Cortex of kidney (tissue), 1 donor: ENCODE results near the gene SCAF1.

Experiments
- DNase-seq: peaks from one replicate; lab custom pipeline; 2025; lab: John Stamatoyannopoulos, UW

SCAF1 gene

DNA sequence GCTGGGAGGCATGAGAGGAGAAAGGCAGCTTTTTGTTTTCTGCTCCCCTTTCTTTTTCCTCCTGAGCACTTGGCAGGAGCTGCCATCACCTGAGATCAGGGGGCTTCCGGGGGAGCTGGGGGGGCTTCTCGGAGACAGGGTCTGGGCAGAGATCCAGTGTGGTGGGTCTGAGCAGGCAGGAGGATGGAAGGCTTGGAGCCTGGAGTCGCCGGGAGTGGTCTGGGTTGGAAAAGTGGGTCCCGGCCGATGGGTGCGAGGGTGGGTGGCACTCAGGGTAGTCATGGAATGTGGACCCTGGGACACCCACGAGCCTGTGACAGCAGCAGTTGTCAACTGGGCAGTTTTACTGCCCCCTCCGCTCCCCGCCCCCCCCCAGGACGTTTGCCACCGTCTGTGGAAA is 45.1 kb downstream of the SCAF1 start:
- no peak for DNase-seq

DNA sequence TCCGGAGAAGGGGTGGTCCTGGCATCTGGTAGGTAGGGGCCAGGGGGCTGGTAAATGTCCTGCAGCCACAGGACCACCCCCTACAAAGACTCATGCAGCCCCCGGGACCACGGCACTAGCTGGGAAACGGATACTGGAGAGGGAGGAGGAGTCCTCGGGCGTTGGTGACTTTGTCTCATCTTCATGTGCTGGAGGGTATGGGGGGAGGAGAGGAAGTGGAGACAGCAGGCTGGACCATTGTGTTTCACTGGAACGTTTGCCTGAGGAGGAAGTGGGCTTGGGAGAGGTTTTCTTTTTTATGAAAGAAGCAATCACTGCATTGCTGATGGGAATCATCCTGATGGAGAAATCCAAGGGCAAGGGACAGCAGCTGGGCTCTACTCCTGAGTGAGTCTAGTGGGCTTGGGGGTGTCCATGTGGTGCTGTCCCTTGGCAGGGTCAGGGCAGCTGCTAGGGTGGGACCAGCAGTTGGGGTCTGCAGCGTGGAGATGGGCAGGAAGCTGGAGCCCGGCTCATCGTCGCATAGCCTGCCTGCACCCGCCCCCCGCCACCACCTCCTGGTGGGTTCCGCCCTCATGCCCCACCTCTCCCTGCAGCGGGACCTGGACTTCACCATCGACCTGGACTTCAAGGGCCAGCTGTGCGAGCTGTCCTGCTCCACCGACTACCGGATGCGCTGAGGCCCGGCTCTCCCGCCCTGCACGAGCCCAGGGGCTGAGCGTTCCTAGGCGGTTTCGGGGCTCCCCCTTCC is 45.7 kb downstream of the SCAF1 start:
- no peak for DNase-seq

DNA sequence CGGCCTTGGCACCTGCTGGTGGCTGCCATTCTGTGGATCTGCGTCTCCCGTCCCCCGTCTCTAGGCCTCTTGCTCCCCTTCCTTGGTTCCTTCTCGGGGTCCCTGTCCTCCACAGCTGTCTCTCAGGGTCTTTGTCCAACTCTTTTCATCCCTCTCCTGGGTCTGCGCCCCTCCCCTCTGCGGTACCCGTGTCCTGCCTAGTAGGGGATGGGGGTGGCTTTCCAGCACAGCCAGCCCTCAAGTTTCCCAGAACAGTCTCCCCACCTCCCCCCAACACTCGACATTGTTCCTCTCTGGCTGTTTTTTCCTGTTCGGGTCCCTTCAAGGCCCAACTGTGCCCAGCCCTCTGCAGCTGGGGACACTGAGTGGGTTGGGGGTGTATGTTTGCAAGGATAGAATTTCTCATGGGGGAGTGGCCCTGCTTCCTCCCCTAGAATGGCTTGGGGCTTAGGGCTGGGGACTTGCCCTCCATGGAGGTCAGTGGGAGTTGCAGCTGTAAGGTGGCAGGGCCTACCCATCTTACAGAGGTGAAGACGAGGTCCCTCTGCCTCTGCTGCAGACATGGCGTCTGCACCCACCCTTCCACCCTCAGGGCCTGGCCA is 46.6 kb downstream of the SCAF1 start:
- no peak for DNase-seq

DNA sequence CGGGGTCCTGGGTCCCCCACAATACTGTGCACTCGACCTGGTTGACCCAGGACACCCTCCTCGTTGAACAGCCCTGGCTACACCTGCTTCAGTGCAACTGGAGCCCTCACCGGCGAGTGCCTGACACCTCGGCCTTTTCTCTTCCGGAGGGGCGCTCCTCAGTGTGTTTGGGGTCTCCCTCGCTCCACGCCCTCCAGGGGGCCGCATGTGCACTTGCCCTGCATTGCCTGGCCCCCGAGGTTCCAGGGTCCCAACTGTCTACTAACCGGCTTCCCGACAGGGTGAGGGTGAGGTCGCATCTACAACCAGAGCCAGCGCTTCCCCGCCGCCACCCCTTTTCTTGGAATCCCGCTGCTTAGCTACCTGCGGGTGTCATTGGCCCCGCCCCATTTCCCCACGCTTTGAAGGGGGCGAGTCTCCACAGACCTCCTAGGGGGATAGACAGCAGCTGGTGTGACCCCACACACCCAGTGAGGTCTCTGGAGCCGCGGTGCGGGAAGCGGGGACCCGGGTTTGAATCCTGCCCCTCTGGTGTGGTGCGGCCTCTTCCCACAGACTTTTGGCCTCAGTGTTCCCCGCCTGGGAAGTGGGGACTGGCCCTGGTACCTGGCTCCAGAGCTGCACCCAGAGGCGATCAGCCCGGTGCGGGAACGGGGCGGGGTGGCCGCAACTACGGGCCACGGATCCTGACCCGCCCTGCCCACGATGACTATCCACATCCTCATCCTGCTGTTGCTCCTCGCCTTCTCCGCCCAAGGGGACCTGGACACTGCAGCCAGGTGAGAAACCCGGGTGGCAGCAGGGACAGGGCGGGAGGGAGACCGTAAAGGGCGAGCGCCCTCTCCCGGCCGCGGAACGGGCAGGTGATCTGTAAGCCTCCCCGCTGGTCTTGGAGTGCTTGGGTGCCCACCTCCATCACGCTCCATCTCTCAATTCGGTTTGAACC is 47.4 kb downstream of the SCAF1 start, which contains the start of gene ADM5:
Gene ADM5, plus strand, starts transcription at position 462 of the 946 bp plus-strand sequence. Its CDS starts 244 bp downstream, at position 706.
- no peak for DNase-seq

DNA sequence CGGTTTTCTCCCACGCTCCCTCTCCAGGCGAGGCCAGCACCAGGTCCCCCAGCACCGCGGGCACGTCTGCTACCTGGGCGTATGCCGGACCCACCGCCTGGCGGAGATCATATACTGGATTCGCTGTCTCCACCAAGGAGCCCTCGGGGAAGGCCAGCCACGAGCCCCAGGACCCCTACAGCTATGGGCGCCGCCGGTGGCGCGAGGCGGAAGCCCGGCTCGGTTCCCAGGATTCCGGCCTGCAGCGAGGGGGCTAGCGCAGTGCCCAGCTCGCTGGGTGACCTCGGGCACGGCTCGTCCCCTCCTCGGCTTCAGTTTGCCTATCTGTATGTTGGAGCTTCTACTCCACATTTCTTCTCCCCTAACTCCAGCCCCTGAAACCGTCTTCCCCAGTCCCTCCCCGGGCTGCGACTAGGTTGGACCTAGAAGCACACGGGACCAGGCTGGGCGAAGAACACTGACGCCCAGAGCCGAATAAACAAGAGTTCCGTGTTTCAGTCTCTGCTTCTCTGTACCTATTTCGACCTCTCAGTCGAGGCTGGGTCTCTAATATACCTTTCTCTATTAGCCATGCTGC is 48.2 kb downstream of the SCAF1 start:
- DNase-seq = no peak

DNA sequence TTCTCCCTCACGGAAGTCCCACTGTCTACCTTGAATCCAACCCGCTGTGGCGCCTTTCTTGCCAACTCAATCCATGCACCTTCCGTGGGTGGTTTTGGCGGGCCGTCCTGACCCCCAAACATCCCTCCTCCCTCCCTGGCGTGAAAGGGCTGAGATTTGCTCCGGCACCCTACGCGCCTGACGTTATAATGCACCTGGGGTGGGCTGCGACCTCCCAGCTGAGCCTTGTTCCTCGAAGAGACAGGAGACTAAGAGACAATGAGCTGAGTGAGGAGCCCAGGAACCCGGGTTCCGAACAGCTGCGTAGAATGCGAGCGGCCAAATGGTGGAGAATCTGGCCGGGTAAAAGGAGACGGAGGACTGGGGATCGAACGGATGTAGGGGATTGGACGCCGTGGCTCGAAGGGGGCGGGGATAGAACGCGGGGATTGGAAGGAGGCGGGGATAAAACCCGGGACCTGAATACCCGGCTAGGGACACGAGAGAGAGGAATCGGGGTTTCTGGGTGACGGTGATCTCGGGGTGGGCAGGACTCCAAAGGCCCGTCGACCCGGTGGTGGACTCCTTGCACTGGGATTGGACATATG is 48.7 kb downstream of the SCAF1 start, which contains the start of gene CPT1C:
Gene CPT1C, plus strand, starts transcription at position 461 of the 587 bp plus-strand sequence. CDS start 1,137 bp downstream, outside the sequence.
- DNase-seq = no peak

DNA sequence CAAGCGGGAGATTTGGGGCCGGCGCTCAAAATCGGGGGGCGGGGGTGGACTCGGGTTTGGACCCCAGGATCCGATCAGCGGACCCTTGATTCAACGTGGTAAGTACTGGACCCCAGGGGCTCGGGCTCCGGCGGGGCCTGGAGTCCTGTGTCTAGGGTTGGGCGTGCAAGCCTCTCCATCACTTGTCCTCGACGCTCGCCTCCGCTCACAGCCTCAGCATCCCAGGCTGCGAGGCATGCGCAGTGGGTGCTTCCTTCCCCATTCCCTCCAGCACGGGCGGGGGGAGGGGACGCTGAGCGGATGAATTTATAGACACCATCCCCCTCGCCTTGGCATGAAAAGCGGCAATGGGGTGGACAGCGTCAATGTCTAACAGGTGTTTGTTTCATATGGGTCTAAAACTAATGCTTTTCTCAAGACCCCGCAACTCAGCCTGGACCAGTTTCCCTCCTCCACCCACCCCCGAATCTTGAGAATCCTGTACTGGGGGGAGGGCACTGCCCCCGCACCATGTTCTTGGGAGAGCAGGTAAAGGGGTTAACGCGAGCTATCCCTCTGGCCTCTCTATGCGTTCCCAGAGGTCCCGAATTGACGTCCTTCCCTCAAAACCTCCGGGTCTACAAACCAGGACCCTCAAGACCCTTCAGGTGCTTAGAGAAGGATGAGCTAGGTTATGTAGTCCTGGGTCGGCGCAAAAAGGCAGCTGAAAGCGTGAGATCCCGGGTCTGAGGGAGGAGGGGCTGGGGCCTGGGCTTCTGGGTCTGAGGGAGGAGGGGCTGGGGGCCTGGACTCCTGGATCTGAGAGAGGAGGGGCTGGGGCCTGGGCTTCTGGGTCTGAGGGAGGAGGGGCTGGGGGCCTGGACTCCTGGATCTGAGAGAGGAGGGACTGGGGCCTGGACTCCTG is 49.5 kb downstream of the SCAF1 start:
- DNase-seq = no peak

DNA sequence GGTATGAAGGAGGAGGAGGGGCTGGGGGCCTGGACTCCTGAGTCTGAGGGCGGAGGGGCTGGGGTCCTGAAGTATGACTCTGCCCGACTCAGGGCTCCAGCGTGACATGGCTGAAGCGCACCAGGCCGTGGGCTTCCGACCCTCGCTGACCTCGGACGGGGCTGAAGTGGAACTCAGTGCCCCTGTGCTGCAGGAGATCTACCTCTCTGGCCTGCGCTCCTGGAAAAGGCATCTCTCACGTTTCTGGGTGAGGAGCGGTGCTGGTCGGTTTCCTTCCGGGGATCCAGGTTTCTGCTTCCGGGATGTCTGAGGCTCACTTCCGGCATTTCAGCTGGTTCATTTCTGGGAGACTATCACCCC is 50.1 kb downstream of the SCAF1 start:
- no peak for DNase-seq

DNA sequence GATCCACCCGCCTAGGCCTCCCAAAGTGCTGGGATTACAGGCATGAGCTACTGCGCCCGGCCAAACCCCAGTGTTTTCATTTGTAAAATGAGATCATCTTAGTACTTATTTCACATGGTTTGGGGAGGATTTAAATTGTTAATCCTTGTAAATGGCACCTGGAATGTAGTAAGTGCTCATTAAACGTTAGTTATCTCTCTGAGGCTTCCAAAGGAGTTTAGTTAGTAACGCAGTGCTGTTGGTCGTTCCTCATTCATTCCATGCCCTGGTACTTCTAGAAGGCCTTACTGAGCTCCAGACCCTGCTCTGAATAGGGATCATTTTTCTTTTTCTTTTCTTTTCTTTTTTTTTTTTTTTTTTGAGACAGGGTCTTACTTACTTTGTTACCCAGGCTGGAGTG is 54.1 kb downstream of the SCAF1 start:
- no peak for DNase-seq

DNA sequence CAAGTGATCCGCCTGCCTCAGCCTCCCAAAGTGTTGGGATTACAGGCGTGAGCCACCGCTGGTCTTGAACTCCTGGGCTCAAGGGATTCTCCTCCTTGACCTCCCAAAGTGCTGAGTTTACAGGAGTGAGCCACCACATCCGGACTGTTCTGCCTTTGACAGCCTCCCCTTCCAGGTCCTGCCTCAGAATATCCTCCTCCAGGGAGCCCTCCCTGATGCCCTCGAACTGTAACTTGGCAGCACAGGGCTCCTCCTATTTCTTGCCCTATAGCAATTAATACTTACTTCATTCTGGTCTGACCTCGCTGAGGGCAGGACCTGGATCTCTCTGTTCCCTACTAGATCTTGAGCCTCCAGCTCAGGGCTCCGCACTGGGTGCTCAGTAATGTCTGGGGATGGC is 54.9 kb downstream of the SCAF1 start:
- no peak for DNase-seq

DNA sequence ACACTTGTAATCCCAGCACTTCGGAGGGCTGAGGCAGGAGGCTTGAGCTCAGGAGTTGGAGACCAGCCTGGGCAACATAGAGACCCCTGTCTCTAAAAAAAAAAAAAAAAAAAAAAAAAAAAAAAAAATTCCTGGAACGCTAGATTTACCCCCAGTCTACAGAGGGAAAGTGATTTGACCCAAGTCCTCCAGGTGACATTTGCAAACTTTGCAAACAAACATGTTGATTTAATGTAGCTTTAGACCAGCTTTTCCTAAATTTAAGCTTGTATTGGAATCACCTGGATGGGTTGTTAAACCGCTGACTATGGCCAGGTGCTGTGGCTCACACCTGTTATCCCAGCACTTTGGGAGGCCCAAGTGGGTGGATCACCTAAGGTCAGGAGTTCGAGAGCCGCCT is 57.4 kb downstream of the SCAF1 start:
- DNase-seq = no peak

DNA sequence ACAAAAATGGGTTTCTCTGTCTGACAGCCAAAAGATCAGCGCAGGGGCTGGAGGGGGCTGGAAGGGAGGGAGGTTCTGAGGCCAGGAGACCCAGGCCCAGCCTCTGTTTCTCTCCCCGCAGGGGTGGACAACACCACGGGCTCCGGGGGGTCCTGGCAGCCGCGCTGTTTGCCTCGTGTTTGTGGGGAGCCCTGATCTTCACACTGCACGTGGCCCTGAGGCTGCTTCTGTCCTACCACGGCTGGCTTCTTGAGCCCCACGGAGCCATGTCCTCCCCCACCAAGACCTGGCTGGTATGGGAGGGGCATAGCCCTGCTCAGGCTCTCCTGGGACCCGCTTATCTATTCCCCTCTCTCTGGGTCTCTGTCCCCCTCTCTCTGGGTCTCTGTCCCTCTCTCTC is 58.6 kb downstream of the SCAF1 start:
- no peak for DNase-seq

DNA sequence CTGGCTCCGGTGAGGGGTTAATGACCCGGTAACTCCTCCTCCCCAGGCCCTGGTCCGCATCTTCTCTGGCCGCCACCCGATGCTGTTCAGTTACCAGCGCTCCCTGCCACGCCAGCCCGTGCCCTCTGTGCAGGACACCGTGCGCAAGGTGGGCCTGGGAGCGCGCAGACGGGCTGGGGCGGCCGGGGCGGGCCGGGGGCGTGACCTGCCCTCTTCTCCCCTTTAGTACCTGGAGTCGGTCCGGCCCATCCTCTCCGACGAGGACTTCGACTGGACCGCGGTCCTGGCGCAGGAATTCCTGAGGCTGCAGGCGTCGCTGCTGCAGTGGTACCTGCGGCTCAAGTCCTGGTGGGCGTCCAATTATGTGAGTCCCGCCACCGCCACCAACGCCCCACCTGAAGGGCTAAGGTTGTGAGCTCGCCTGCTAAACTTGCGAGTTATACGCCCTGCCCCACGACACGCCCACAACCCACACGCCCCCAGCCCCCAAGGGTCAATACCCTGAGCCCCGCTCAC is 59.3 kb downstream of the SCAF1 start:
- DNase-seq = no peak

DNA sequence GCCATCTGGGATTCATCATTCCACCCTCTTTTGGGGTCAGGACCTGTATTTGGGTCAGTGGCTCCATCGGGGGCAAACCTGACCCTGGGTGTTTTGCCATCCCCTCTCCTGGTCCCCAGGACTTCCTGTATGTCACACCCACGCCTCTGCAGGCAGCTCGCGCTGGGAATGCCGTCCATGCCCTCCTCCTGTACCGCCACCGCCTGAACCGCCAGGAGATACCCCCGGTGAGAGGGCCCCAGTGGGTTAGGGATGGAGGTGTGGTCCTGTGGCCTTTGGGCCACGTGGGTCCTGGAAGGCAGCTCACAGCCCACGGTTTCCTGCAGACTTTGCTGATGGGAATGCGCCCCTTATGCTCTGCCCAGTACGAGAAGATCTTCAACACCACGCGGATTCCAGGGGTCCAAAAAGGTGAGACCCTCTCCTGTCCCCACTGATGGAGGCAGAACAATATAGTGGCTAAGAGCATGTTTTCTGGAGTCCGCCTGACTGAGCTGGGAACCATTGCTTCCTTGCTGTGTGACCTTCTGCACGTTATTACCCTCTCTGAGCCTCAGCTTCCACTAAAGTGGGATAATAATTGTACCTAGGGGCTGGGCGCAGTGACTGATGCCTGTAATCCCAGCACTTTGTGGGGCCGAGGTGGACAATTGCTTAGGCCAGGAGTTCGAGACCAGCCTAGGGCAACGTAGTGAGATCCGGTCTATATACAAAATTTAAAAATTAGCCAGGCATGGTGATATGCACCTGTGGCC is 63.1 kb downstream of the SCAF1 start:
- DNase-seq = no peak

DNA sequence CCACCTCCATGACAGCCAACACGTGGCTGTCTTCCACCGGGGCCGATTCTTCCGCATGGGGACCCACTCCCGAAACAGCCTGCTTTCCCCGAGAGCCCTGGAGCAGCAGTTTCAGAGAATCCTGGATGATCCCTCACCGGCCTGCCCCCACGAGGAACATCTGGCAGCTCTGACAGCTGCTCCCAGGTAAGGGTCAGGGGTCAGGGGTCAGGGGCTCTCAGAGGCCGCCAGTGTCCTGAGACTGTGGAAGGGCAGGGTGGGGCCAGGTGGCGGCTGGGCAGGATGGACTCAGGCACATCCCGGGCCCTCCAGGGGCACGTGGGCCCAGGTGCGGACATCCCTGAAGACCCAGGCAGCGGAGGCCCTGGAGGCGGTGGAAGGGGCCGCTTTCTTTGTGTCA is 63.9 kb downstream of the SCAF1 start:
- no peak for DNase-seq
